GM12878 (cell line): ENCODE data around the gene SLC39A2.
"Not testable (repeated sequence)": the region's sequence is repeated elsewhere in the genome, so short reads cannot be mapped to it uniquely, and the experiment has no call there.

ENCODE experiments used
- HDAC6 ChIP-seq: fragments of 200-600 bp; sonication (generic); IDR thresholded peaks from one replicate; pipeline ENCODE4 v1.8.0; 2017; ENCODE audit warnings: antibody characterized with exemption; ENCODE audit not compliant: unreplicated experiment
- POLR2A ChIP-seq: IDR thresholded peaks from 2 replicates; pipeline ENCODE4 v1.6.1; 2011; ENCODE audit warnings: low read depth, mild to moderate bottlenecking, low read length
- POLR2AphosphoS5 ChIP-seq: IDR thresholded peaks from 2 replicates; pipeline ENCODE4 v1.6.1; 2011; ENCODE audit warnings: mild to moderate bottlenecking, low read length, inconsistent platforms
- ZNF24 ChIP-seq: fragments of 450-650 bp; IDR thresholded peaks from 2 replicates; pipeline ENCODE4 v1.6.1; 2017; ENCODE audit warnings: antibody characterized with exemption, mild to moderate bottlenecking
- TF ChIP-seq, protein P1 (sequence below): fragments of 450-650 bp; IDR thresholded peaks from 2 replicates; pipeline ENCODE4 v1.6.1; 2016; ENCODE audit warnings: mild to moderate bottlenecking

DNA sequence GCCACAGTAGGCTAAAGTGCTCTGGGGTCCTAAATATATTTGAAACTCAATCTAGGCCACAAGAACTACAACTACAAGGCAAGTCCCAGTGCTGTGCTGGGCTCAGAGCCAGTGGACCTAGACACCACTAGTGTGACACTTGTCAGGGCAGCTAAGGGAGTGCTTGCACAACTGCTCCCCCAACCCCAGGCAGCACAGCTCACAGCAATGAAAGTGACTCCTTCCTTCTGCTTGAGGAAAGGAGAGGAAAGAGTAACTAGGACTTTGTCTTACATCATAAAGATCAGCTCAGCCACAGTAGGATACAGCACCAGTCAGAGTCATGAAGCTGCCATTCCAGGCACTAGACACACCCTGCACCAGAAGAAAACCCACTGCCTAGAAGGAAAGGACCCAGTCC is 40.1 kb upstream of the SLC39A2 start:
- TF ChIP-seq ZNF24, POLR2A, POLR2AphosphoS5, HDAC6: not testable (repeated sequence)
- TF ChIP-seq, protein P1, sequence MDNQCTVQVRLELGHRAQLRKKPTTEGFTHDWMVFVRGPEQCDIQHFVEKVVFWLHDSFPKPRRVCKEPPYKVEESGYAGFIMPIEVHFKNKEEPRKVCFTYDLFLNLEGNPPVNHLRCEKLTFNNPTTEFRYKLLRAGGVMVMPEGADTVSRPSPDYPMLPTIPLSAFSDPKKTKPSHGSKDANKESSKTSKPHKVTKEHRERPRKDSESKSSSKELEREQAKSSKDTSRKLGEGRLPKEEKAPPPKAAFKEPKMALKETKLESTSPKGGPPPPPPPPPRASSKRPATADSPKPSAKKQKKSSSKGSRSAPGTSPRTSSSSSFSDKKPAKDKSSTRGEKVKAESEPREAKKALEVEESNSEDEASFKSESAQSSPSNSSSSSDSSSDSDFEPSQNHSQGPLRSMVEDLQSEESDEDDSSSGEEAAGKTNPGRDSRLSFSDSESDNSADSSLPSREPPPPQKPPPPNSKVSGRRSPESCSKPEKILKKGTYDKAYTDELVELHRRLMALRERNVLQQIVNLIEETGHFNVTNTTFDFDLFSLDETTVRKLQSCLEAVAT = not testable (repeated sequence)
